ENCODE data around the gene BTBD10.

DNA sequence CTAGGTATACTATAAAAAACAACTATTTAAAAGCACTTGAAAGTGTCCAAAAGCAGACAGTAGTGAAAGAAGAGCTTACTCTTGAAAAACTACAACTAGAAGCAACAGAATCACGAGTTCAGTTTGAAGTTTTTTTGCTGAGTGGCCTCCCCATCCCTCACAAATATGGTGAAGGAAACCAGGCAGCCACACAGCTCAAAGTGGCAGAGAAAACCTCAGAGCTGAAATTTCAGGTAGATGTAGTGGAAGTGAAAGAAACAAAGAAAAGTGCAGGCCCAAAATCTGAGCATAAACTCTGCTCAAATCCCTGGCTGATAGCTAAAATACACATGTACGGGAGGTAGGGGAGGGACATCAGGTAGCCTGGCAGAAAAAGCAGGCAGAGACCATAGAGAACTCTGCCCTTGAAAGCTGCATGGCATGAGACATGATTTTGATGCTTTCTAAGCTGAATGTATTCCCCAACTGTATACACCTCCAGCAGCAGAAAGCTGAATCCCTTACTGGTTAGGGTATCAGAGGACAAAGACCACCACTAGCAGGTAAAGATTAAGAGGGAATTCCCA is 12.1 kb downstream of the BTBD10 start:
- TF ChIP-seq, protein P1, sequence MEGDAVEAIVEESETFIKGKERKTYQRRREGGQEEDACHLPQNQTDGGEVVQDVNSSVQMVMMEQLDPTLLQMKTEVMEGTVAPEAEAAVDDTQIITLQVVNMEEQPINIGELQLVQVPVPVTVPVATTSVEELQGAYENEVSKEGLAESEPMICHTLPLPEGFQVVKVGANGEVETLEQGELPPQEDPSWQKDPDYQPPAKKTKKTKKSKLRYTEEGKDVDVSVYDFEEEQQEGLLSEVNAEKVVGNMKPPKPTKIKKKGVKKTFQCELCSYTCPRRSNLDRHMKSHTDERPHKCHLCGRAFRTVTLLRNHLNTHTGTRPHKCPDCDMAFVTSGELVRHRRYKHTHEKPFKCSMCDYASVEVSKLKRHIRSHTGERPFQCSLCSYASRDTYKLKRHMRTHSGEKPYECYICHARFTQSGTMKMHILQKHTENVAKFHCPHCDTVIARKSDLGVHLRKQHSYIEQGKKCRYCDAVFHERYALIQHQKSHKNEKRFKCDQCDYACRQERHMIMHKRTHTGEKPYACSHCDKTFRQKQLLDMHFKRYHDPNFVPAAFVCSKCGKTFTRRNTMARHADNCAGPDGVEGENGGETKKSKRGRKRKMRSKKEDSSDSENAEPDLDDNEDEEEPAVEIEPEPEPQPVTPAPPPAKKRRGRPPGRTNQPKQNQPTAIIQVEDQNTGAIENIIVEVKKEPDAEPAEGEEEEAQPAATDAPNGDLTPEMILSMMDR (IDR thresholded peaks at IDR 0.05; ENCODE audit: low read length), result no peak
- no peak for TF ChIP-seq EZH2phosphoT487 (IDR thresholded peaks at IDR 0.05; ENCODE audit: low read length)
- no peak for TF ChIP-seq EZH2 (optimal IDR thresholded peaks at IDR 0.05; ENCODE audit: low read depth, low read length)
